Measurements from ENCODE around the gene MTHFD2L.
"Not testable (repeated sequence)": the region's sequence is repeated elsewhere in the genome, so short reads cannot be mapped to it uniquely, and the experiment has no call there.

The MTHFD2L gene

GRCh38 chr4:74338792-74339333 lies 180.9 kb downstream of the MTHFD2L start:
- Histone ChIP-seq H3K27me3 (ENCODE audit: control insufficient read depth in 2 of 2, insufficient read depth in 2 of 2, low read length in 2 of 2) (no peaks in the 10 kb centered on the region), H3K36me3 (ENCODE audit: control insufficient read depth in 2 of 2, insufficient read depth in 2 of 2, low read length in 2 of 2) (no peaks in the 10 kb centered on the region), H3K9ac (ENCODE audit: low read depth in 1 of 2, low read length in 2 of 2) (no peak overlapping the region), H3K4me1 (ENCODE audit: control insufficient read depth in 2 of 2, insufficient read depth in 2 of 2, low read length in 2 of 2) (no peaks in the 10 kb centered on the region), H3K27ac (ENCODE audit: low read depth in 2 of 2, low read length in 2 of 2) (no peak overlapping the region), H3K4me3 (ENCODE audit: low read length in 2 of 2) (no peak overlapping the region), H3K9me3 (ENCODE audit: control insufficient read depth in 2 of 2, low read length in 2 of 2) (peaks cover 0 to under 1% of the 10 kb centered on the region in 2 donors)

DNA sequence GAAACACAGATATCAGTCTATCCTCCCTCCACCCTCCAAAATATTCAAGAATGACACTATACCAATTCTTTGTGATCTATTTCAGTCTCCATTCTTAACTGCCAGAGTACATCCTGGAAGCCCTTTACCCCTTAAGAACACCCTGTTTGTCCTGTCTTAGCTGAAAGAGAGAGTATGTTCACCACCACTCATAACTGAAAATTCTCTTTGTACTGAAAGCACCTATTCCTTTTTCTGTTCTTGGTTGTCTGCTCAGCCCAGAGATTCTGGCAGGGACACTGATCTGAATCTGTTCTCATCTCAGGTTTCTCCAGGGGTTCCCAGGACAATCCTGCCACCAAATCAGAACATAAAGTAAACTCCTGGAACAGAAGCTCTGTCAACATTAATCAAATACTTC lies 181.6 kb downstream of the MTHFD2L start:
- Histone ChIP-seq H3K4me3 (ENCODE audit: low read length in 2 of 2) (no peak overlapping the region), H3K27me3 (ENCODE audit: control insufficient read depth in 2 of 2, insufficient read depth in 2 of 2, low read length in 2 of 2) (no peaks in the 10 kb centered on the region), H3K9me3 (ENCODE audit: control insufficient read depth in 2 of 2, low read length in 2 of 2) (peaks cover 0 to 5% of the 10 kb centered on the region in 2 donors), H3K36me3 (ENCODE audit: control insufficient read depth in 2 of 2, insufficient read depth in 2 of 2, low read length in 2 of 2) (no peaks in the 10 kb centered on the region), H3K9ac (ENCODE audit: low read depth in 1 of 2, low read length in 2 of 2) (no peak overlapping the region), H3K4me1 (ENCODE audit: control insufficient read depth in 2 of 2, insufficient read depth in 2 of 2, low read length in 2 of 2) (no peaks in the 10 kb centered on the region), H3K27ac (ENCODE audit: low read depth in 2 of 2, low read length in 2 of 2) (no peak overlapping the region)

- H3K27ac ChIP-seq (ENCODE audit: low read depth in 2 of 2, low read length in 2 of 2); H3K4me1 ChIP-seq (ENCODE audit: control insufficient read depth in 2 of 2, insufficient read depth in 2 of 2, low read length in 2 of 2); H3K36me3 ChIP-seq (ENCODE audit: control insufficient read depth in 2 of 2, insufficient read depth in 2 of 2, low read length in 2 of 2); H3K4me3 ChIP-seq (ENCODE audit: low read length in 2 of 2); H3K27me3 ChIP-seq (ENCODE audit: control insufficient read depth in 2 of 2, insufficient read depth in 2 of 2, low read length in 2 of 2); H3K9me3 ChIP-seq (ENCODE audit: control insufficient read depth in 2 of 2, low read length in 2 of 2); H3K9ac ChIP-seq (ENCODE audit: low read depth in 1 of 2, low read length in 2 of 2): not testable (repeated sequence)
Observed at GRCh38 chr4:74340421-74340820, 182.5 kb downstream of the MTHFD2L start.

GRCh38 chr4:74344031-74344430 lies 186.1 kb downstream of the MTHFD2L start:
- Histone ChIP-seq H3K9me3 (ENCODE audit: control insufficient read depth in 2 of 2, low read length in 2 of 2) (peaks cover 0 to 5% of the 10 kb centered on the region in 2 donors), H3K4me1 (ENCODE audit: control insufficient read depth in 2 of 2, insufficient read depth in 2 of 2, low read length in 2 of 2) (no peaks in the 10 kb centered on the region), H3K27me3 (ENCODE audit: control insufficient read depth in 2 of 2, insufficient read depth in 2 of 2, low read length in 2 of 2) (no peaks in the 10 kb centered on the region), H3K9ac (ENCODE audit: low read depth in 1 of 2, low read length in 2 of 2) (no peak overlapping the region), H3K36me3 (ENCODE audit: control insufficient read depth in 2 of 2, insufficient read depth in 2 of 2, low read length in 2 of 2) (no peaks in the 10 kb centered on the region), H3K4me3 (ENCODE audit: low read length in 2 of 2) (no peak overlapping the region), H3K27ac (ENCODE audit: low read depth in 2 of 2, low read length in 2 of 2) (no peak overlapping the region)

Measured in mucosa of rectum (tissue), 2 donors.